ENCODE measurements around the gene FMNL2.

DNA sequence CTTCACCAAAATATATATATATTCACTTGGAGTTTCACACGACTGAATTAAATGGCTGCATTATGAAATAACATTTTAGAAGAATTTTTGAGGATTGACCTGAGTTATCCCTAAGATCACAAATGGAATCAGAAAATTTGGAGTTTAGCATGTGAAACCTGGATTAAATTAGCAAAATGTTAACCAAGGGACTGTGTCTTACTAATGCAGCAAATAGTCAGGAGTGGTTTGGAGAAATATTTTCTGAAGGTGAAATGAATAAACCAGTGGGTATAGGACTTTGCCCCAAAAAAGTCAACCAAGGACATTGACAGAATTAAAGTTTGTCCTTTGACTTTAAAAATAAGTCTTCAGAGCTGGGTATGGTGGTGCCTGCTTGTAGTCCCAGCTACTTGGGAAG is 271.1 kb downstream of the FMNL2 start:
- TF ChIP-seq CTCF (conservative IDR thresholded peaks at IDR 0.05; ENCODE audit: low read depth, low read length) = no peak
- TF ChIP-seq RCOR1 (IDR thresholded peaks at IDR 0.05; ENCODE audit: insufficient replicate concordance, low read length) = no peak
- no peak for TF ChIP-seq POLR2A (IDR thresholded peaks at IDR 0.05; ENCODE audit: low read depth, low read length)
- no peak for TF ChIP-seq RAD21 (IDR thresholded peaks at IDR 0.05; ENCODE audit: low read length)
- TF ChIP-seq ELK1 (IDR thresholded peaks at IDR 0.05; ENCODE audit: borderline replicate concordance, low read depth, low read length) = no peak
- no peak for TF ChIP-seq SMC3 (IDR thresholded peaks at IDR 0.05; ENCODE audit: low read depth, low read length)
- no peak for TF ChIP-seq CHD1 (IDR thresholded peaks at IDR 0.05; ENCODE audit: low read depth, low read length)
- no peak for TF ChIP-seq CEBPB (IDR thresholded peaks at IDR 0.05; ENCODE audit: low read depth, low read length)

Data from IMR-90 (cell line).